ENCODE results near the gene PARVA. TPM values are rescaled to one million over a fixed set of nuclear protein-coding genes. Genes with fewer than 3 reads are reported as not detected.

PARVA gene
- total RNA-seq, 4 donors from 2014 or later = 167 to 245 (median 240) TPM

DNA sequence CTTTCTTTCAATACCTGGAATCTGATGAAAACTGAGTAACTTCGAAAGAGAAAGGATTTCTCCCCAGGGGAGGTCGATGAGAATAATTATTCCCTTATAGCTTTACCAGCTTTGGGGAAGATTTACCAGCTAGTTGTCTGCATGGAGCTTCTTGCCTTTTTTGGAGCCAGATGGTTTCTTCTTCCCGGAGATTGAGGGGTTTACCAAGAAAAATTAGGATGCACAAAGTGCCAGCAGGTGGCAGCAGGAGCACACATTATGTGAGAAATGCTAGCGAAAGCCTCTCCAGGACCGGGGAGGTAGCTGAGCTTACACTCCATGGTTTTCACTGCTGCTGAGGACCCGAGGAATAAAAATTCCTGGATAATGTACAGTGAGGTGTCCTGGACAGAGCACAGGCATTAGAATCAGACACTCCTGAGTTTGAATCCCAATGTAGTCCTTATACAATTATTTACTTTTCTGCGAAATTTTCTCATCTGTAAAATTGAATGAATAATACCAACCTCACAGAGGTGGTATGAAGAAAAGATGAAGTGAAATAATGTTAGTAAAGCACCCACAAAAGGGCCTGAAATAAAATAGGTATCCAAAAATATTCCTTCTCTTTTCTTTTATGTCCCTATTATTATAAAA lies 46.0 kb upstream of the PARVA start:
- H3K9me3 ChIP-seq = no peaks in the 10 kb centered on the region
- 8 to 11% methylated on average over 6 to 7 of the region's 7 CpGs for WGBS, 2 donors (ENCODE audit: low coverage in 1 of 2)
- H3K36me3 ChIP-seq = no peaks in the 10 kb centered on the region
- TF ChIP-seq POLR2AphosphoS5 (IDR thresholded peaks at IDR 0.05) (peak; percentile 60), EP300 (IDR thresholded peaks at IDR 0.05) (no peak), POLR2A (IDR thresholded peaks at IDR 0.05) (no peak)
- TF ChIP-seq, protein P1, sequence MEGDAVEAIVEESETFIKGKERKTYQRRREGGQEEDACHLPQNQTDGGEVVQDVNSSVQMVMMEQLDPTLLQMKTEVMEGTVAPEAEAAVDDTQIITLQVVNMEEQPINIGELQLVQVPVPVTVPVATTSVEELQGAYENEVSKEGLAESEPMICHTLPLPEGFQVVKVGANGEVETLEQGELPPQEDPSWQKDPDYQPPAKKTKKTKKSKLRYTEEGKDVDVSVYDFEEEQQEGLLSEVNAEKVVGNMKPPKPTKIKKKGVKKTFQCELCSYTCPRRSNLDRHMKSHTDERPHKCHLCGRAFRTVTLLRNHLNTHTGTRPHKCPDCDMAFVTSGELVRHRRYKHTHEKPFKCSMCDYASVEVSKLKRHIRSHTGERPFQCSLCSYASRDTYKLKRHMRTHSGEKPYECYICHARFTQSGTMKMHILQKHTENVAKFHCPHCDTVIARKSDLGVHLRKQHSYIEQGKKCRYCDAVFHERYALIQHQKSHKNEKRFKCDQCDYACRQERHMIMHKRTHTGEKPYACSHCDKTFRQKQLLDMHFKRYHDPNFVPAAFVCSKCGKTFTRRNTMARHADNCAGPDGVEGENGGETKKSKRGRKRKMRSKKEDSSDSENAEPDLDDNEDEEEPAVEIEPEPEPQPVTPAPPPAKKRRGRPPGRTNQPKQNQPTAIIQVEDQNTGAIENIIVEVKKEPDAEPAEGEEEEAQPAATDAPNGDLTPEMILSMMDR (IDR thresholded peaks at IDR 0.05) = peak; percentile 64 to 94 (median 88)
- no peaks in the 10 kb centered on the region for H3K27me3 ChIP-seq
- peaks cover 7 to 40% (median 8%) of the 10 kb centered on the region in 3 donors for H3K4me1 ChIP-seq
- peak overlapping the region in 3 of 4 donors; percentile 3 to 55 (median 20) for H3K27ac ChIP-seq
- ATAC-seq = peak; percentile 79
- no peak overlapping the region for H3K4me3 ChIP-seq

DNA sequence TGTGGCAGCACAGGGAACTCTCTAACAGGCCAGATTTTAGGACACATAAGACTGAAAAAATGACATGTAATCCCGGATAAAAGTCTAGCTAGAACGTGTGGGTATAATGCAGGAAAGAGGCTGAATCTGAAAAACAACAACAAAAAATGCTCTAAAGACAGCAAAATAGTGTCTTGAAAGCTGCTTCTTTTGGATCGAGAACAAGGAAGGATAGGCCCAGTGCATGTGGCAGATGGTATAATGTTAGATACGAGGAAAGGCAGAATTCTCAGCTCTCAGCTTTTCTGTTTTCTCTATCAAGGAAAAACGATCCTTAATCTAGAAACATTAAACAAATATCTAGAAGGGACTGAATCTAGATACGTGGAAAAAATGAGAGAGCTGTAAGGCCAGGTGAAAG lies 33.8 kb upstream of the PARVA start:
- Histone ChIP-seq H3K36me3 (no peaks in the 10 kb centered on the region), H3K4me3 (no peak overlapping the region), H3K4me1 (no peaks in the 10 kb centered on the region), H3K27me3 (no peaks in the 10 kb centered on the region), H3K9me3 (no peaks in the 10 kb centered on the region), H3K27ac (no peak overlapping the region)
- no peak for ATAC-seq
- 68 to 71% methylated on average over 5 to 6 of the region's 6 CpGs for WGBS, 2 donors (ENCODE audit: low coverage in 1 of 2)
- no peak for TF ChIP-seq POLR2A (IDR thresholded peaks at IDR 0.05)
- TF ChIP-seq EP300 (IDR thresholded peaks at IDR 0.05) = no peak
- TF ChIP-seq, protein P1 (IDR thresholded peaks at IDR 0.05) = no peak
- TF ChIP-seq POLR2AphosphoS5 (IDR thresholded peaks at IDR 0.05) = no peak

DNA sequence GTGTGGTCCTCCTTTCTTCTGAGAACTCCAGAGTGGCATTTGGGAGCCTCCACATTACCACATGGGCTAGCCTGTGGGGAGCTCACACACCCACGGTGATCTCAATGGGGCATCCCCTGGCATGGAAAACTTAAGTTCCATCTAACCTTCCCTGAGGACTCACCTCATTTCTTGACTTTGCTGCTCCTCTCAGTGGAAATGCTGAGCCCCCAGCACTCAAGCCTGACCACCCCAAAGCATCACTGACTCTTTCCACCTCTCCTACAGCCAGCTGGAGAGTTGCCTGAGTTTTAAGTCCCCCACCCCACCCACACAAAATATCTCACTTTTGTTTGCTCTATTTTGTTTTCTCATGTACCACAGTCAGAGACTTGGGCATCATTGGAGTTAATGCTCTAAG lies 23.8 kb upstream of the PARVA start:
- WGBS, 2 donors (ENCODE audit: low coverage in 1 of 2) = 88 to 92% methylated on average over 1 of the region's 1 CpG
- ATAC-seq = no peak
- Histone ChIP-seq H3K9me3 (no peaks in the 10 kb centered on the region), H3K27ac (no peak overlapping the region), H3K4me1 (no peaks in the 10 kb centered on the region), H3K36me3 (no peaks in the 10 kb centered on the region), H3K27me3 (no peaks in the 10 kb centered on the region), H3K4me3 (no peak overlapping the region)
- TF ChIP-seq POLR2A (IDR thresholded peaks at IDR 0.05) = no peak
- TF ChIP-seq POLR2AphosphoS5 (IDR thresholded peaks at IDR 0.05) = no peak
- TF ChIP-seq EP300 (IDR thresholded peaks at IDR 0.05) = no peak
- TF ChIP-seq, protein P1 (IDR thresholded peaks at IDR 0.05) = no peak

DNA sequence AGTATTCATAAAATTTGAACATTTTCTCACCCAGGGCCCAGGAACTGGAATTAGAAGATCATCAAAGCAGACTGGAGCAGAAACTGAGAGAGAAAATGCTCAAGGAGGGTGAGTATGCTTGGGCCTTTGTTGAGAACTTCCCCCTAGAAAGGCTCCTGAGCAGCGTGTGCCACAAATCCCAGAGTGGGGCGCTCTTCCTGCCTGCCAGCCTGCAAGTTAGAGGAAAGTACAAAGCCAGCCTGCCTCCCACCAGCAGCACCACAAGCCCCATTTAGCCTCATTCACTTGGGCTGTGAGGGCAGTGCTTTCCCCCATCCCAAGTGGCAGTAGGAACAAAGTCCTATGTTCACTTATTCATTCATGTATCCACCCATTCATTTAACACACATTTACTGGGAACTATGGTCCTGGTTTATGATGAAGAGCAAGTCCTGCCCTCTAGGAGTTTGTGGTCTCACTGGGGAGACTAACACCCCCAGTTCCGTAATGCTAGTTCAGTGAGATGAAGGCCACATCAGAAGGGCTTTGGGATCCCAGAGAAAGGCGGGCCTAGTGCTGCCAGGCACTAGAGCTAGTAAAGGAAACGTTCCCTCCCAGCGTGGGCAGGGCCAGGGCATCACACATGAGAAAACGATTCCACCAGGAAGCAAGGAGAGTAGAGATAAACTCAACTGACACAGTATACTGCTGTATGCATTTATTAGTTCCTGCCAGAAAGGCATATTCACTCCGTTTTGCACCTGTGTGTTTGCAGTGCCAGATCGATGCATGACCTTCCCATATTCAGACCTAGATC lies 22.4 kb upstream of the PARVA start:
- no peaks in the 10 kb centered on the region for H3K27me3 ChIP-seq
- no peaks in the 10 kb centered on the region for H3K4me1 ChIP-seq
- no peak overlapping the region for H3K27ac ChIP-seq
- ATAC-seq = no peak
- 83 to 100% methylated on average over 2 to 8 of the region's 9 CpGs for WGBS, 2 donors (ENCODE audit: low coverage in 1 of 2)
- no peaks in the 10 kb centered on the region for H3K36me3 ChIP-seq
- H3K9me3 ChIP-seq = no peaks in the 10 kb centered on the region
- no peak overlapping the region for H3K4me3 ChIP-seq
- TF ChIP-seq POLR2AphosphoS5 (IDR thresholded peaks at IDR 0.05) (no peak), EP300 (IDR thresholded peaks at IDR 0.05) (no peak), POLR2A (IDR thresholded peaks at IDR 0.05) (no peak)
- TF ChIP-seq, protein P1 (IDR thresholded peaks at IDR 0.05) = no peak

Measured in gastroesophageal sphincter (tissue), 4 donors.